Activated CD8-positive, alpha-beta memory T cell treated with anti-CD3 and anti-CD28 coated beads for 36 hours (primary cell): ENCODE results near the gene NCF2. TPM values are rescaled to one million over a fixed set of nuclear protein-coding genes. Genes with fewer than 3 reads are reported as not detected.

Experiments
- CTCF ChIA-PET: fragments of 350-600 bp; sonication (Branson Sonifier 250); formaldehyde crosslinking; loops from one replicate; lab custom pipeline; 2021; ENCODE audit warnings: antibody characterized with exemption; lab: Charles Lee
- POLR2A ChIA-PET: fragments of 350-600 bp; sonication (Branson Sonifier 250); formaldehyde crosslinking; loops from one replicate; lab custom pipeline; 2021; ENCODE audit warnings: antibody characterized with exemption; lab: Charles Lee
- total RNA-seq, 2 experiments: library from RNA; stranded (reverse); gene quantifications; one replicate each; pipeline ENCODE4 v1.2.3, GENCODE V29; 2021

Gene NCF2
- total RNA-seq, 2 experiments from 2014 or later = 2.0 to 2.7 TPM

- ChIA-PET POLR2A (no interaction called here), CTCF (no interaction called here)
These were observed 21.9 kb downstream of the NCF2 start for GRCh38 chr1:183568176-183569021.

- POLR2A ChIA-PET = no interaction called here
- CTCF ChIA-PET = no interaction called here
These were observed 22.7 kb downstream of the NCF2 start for GRCh38 chr1:183567584-183567983.

DNA sequence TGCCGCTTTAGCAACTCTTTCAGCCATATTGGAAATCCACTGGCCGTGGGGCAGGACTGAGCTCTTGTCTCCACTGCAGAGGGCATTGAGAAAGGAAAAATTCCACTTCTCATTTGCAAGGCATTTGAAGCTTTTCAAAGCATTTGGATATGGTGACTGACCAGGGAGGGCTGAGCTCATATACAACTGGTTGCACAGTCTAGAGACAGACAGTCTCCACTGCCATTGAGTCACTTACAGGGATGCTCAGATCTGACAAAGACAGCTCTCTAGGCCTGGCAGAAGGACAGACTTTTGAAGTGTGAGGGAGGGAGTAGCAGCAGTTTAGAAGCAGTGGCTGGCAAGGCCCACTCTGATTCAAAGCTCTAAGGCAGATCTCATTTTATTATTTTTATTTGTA is 24.2 kb downstream of the NCF2 start:
- CTCF ChIA-PET = no interaction called here
- POLR2A ChIA-PET = no interaction called here

DNA sequence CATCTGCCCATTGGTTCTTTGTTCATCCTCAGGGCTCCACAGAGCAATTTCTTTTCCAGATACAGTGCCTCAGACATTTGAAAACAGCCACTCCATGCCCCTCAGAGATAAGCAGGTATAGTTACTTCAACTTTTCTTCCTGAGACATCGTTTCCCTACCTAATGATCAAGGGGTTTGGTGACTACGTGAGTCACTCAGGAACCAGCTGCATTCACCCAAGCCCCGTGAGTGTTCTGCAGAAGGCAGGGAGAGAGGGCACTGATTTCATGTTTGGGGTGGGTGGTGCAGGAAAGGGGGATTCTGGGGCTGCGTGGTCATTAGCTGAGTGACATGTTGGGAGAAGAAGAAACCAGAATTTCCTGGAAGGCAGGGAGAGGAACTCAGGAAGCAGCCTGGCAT is 25.0 kb downstream of the NCF2 start:
- POLR2A ChIA-PET = no interaction called here
- CTCF ChIA-PET = no interaction called here

- POLR2A ChIA-PET = no interaction called here
- CTCF ChIA-PET = interaction anchor here (1.1 kb wide), 1 partner anchor 71 kb away, joined by 3 read pairs; no protein-coding TSS in a partner anchor
These were observed 27.6 kb downstream of the NCF2 start for GRCh38 chr1:183562701-183563100.

DNA sequence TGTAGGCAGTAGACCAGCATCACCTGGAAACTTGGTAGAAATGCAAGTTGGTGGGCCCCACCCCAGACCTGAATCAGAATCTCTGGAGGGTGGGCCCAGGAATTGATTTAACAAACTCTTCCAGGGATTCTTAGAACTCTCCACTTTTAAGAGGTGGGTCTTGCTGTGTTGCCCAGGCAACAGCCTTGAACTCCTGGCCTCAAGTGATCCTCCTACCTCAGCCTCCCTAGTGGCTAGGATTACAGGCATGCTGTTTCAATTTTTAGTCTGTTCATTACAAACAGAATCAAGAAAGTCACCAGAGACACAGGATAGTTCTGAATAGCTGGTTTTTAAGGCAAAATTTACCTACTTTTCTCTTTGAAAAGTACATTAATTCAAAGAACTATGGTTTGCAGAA is 31.2 kb downstream of the NCF2 start:
- ChIA-PET POLR2A (no interaction called here), CTCF (no interaction called here)

GRCh38 chr1:183554577-183554976 is 35.7 kb downstream of the NCF2 start:
- CTCF ChIA-PET = no interaction called here
- POLR2A ChIA-PET = no interaction called here

- POLR2A ChIA-PET = no interaction called here
- CTCF ChIA-PET = no interaction called here
These were observed 36.5 kb downstream of the NCF2 start for GRCh38 chr1:183553764-183554163.

- ChIA-PET CTCF (no interaction called here), POLR2A (no interaction called here)
These were observed 36.9 kb downstream of the NCF2 start for GRCh38 chr1:183553331-183553730.

- POLR2A ChIA-PET = no interaction called here
- CTCF ChIA-PET = no interaction called here
These were observed 37.4 kb downstream of the NCF2 start for GRCh38 chr1:183552891-183553290.

- ChIA-PET POLR2A (no interaction called here), CTCF (no interaction called here)
These were observed 37.8 kb downstream of the NCF2 start for GRCh38 chr1:183552441-183552840.

DNA sequence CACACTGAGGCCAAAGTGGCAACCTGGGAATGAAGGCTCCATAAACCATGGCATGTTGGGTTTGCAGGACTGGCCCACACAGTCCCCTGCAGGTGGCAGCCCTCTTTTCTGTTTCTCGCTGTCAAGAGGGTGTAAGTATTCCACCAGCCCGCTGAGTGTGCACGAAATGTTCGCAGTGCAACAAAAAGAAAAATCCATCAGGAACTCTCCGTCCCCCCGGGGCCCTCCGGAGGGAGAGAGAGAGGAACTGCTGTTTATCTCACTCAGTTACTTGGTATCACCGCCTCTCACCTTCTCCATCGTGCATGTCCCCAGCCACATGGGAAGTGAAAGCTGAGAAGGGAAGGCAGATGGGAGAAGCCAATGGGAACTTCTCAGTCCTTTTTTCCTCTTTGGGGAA is 38.3 kb downstream of the NCF2 start:
- CTCF ChIA-PET = no interaction called here

DNA sequence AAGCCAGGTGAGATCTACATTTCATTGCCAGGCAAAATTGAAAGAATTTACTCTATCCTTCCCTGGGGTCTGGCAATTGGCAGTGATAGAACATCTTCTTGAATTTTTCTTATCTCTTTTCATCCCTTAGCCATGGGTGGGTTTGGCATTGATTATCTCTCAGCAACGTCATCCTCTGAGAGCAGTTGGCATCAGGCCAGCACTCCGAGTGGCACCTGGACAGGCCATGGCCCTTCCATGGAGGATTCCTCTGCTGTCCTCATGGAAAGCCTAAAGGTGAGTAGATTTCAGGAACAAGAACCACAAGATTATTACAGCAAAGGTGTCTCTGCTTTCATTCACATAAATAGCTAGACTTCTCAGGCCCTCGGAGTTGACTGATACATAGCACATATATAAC is 39.3 kb downstream of the NCF2 start:
- CTCF ChIA-PET = no interaction called here
- POLR2A ChIA-PET = no interaction called here

More for the DNA sequence above, 38.3 kb downstream of the NCF2 start:
- POLR2A ChIA-PET = no interaction called here

GRCh38 chr1:183548116-183548515 is 42.1 kb downstream of the NCF2 start:
- POLR2A ChIA-PET = no interaction called here

DNA sequence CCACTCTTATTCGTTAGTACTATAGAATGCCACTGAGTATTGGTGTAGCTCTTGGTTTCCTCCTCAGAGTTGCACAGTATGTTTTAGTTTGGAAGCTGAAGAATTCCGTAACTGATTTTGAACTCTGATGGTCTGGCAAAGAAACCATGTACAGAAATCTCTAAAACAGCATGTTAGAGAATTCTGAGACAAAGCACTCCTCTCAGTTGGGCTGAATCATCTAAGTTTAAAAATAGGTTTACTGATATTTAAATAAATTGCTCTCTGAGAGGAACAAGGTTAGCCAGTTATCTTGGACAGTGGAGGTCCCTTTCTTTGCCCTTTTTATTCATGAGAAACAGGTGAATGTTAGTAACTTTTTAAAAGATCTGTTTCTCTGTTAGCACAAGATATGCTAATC is 43.8 kb downstream of the NCF2 start:
- POLR2A ChIA-PET = no interaction called here
- CTCF ChIA-PET = no interaction called here

More at GRCh38 chr1:183548116-183548515, 42.1 kb downstream of the NCF2 start:
- CTCF ChIA-PET = no interaction called here

DNA sequence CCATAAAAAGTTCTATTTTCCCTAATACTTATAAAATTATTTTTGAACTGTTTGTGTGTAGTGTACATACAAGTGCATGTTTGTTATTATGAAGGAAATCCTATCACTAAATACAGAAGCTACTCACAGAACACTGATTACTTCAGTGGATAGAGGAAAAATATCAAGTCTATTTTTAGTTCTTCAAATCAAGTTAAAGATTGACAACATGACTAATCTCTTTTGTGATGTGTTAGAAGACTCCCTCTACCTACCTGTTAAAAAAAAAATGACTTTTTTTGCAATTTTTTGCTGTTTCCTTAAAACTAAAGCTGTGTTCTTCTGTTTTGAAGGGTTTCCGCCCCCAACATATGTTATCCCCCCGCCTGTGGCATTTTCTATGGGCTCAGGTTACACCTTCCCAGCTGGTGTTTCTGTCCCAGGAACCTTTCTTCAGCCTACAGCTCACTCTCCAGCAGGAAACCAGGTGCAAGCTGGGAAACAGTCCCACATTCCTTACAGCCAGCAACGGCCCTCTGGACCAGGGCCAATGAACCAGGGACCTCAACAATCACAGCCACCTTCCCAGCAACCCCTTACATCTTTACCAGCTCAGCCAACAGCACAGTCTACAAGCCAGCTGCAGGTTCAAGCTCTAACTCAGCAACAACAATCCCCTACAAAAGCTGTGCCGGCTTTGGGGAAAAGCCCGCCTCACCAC is 45.5 kb downstream of the NCF2 start:
- ChIA-PET CTCF (interaction anchor here (0.5 kb wide), 1 partner anchor 76 kb away, joined by 3 read pairs; no protein-coding TSS in a partner anchor), POLR2A (no interaction called here)

DNA sequence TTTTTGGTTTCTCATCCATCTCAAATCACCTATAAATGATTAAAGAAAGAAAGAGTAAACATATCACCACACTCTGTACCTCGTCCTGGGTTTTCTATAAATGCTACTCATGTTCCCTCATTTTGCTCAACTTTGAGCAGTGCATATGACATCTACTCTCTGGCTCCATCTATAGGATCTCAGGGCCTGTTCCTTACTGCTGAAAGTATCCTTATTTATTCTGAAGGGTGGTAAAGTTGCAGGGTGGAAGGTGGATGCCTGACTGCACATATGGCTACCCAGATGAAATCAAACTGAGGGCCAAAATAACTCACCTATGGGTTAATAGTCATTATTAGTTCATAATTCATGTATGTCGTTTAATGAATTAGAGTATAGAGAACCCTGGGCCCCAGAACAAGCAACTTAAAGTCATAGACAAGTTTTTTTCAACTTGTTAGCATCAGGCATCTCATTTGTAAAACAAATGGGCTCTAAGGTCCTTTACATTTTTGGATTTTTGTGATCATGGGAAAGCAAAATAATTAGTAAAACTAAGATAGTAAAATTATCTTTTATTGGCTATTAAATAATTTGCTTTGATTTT is 46.5 kb downstream of the NCF2 start:
- POLR2A ChIA-PET = no interaction called here
- CTCF ChIA-PET = no interaction called here

DNA sequence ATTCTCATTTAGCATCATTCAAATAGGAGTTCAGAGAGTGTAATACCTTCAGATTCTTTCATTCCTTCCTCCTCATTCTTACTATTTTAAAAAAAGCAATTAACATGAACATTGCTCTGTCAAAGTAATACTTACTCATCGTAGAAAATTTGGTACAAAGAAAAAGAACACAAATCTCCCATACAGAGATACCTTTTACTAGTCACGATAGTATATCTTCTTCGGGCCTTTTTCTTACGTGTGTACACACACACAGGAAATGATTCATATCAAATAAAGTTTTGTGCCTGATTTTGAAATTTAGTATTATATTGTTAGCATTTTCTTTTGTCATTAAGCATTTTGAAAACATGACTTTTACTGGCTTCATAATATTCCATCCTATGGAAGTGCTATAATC is 52.9 kb downstream of the NCF2 start:
- ChIA-PET CTCF (no interaction called here), POLR2A (no interaction called here)

DNA sequence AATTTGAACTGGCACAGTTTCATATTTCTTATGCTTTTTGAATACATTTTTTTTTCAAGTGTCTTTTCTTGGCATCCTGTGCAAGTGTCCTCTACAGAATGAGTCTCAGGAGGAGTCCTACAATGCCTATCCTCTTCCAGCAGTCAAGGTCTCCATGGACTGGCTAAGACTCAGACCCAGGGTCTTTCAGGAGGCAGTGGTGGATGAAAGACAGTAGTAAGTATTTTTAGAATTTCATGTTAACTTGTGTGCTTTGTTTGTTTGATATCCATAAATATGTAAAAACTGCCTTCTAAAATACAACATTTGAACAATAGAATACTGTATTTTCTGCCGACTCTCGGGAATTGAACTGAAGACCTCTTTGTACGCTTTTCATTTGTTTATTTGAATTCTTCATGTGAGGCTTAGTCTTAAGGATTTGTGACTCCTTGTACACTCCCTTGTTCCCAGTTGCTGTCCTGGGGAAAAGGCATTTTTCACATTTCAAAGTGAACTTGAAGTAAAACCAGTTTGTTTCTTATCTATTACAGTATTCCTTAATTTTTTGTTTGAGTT is 56.6 kb downstream of the NCF2 start:
- CTCF ChIA-PET = no interaction called here
- POLR2A ChIA-PET = no interaction called here

DNA sequence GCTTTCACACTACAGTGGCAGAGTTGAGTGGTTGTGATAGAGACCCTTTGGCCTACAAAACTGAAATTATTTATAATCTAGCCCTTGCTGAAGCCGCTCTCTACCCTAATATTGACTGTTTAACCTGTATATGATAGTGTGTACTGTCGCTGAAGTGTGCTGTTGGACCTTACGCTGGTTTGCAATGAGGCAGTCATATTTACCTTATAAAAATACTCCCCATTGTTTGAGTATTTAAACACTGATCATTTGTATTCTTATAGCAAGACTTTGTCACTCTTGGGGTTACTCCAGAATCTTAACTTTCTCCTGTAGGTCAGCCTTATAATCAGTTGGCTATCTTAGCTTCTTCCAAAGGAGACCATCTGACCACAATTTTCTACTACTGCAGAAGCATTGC is 61.7 kb downstream of the NCF2 start:
- CTCF ChIA-PET = no interaction called here
- POLR2A ChIA-PET = no interaction called here
